WTC11 (cell line): ENCODE data around the gene MAB21L4. TPM values are rescaled to one million over a fixed set of nuclear protein-coding genes. Genes with fewer than 3 reads are reported as not detected.
A peak's percentile ranks its signal among the peaks of the same experiment; 100 is the strongest.

Experiments used
- ATAC-seq: fragments of 200-7000 bp; cut with Tn5 transposase; 2 replicates; pipeline ENCODE4 v1.10.0; 2021; ENCODE audit warnings: mild to moderate bottlenecking, moderate library complexity
- CTCF ChIA-PET: fragments of 300-600 bp; sonication (Branson Sonifier 250); formaldehyde crosslinking; loops from one replicate; lab custom pipeline; 2021; ENCODE audit warnings: antibody characterized with exemption; lab: Charles Lee
- POLR2A ChIA-PET: fragments of 350-600 bp; sonication (Branson Sonifier 250); formaldehyde crosslinking; loops from one replicate; lab custom pipeline; 2021; ENCODE audit warnings: antibody characterized with exemption; lab: Charles Lee
- DNase-seq: peaks from one replicate; pipeline ENCODE4 v3.0.0; 2021; ENCODE audit warnings: low spot score
- H3K27ac Mint-ChIP-seq: 2 replicates; pipeline ENCODE4 v1.8.0; 2021; ENCODE audit warnings: mixed read lengths
- H3K27me3 Mint-ChIP-seq: 2 replicates; pipeline ENCODE4 v1.8.0; 2021; ENCODE audit warnings: low read depth, mild to moderate bottlenecking, moderate library complexity, mixed read lengths
- H3K36me3 Mint-ChIP-seq: 2 replicates; pipeline ENCODE4 v1.8.0; 2021; ENCODE audit warnings: mixed read lengths
- H3K4me1 Mint-ChIP-seq: 2 replicates; pipeline ENCODE4 v1.8.0; 2022; ENCODE audit warnings: mixed read lengths
- H3K4me3 Mint-ChIP-seq: 2 replicates; pipeline ENCODE4 v1.8.0; 2021; ENCODE audit warnings: mild to moderate bottlenecking, moderate library complexity, mixed read lengths
- H3K9me3 Mint-ChIP-seq: 2 replicates; pipeline ENCODE4 v1.8.0; 2021; ENCODE audit warnings: mixed read lengths
- AR ChIP-seq: fragments of 250-450 bp; sonication (Bioruptor Pico); IDR thresholded peaks from 2 replicates; pipeline ENCODE4 v1.9.0; 2021; ENCODE audit warnings: mild to moderate bottlenecking
- ATF1 ChIP-seq: sonication (generic); formaldehyde crosslinking; IDR thresholded peaks from 2 replicates; pipeline ENCODE4 v1.8.1; 2023; ENCODE audit warnings: mild to moderate bottlenecking, moderate library complexity, missing genetic modification reagents
- EMX1 ChIP-seq: fragments of 250-450 bp; sonication (Bioruptor Pico); IDR thresholded peaks from 2 replicates; pipeline ENCODE4 v1.8.0; 2021; ENCODE audit warnings: mild to moderate bottlenecking
- GABPB1 ChIP-seq: sonication (generic); formaldehyde crosslinking; IDR thresholded peaks from 2 replicates; pipeline ENCODE4 v1.8.1; 2023; ENCODE audit warnings: mild to moderate bottlenecking, missing genetic modification reagents
- JAZF1 ChIP-seq: fragments of 250-450 bp; sonication (Bioruptor Pico); IDR thresholded peaks from 2 replicates; pipeline ENCODE4 v1.9.0; 2021; ENCODE audit warnings: moderate library complexity, mild to moderate bottlenecking, inconsistent platforms
- KAT7 ChIP-seq: sonication (generic); formaldehyde crosslinking; IDR thresholded peaks from 2 replicates; pipeline ENCODE4 v1.8.1; 2023; ENCODE audit warnings: missing genetic modification reagents, mild to moderate bottlenecking, borderline replicate concordance
- NR3C1 ChIP-seq: sonication (generic); formaldehyde crosslinking; conservative IDR thresholded peaks from 2 replicates; pipeline ENCODE4 v1.8.1; 2023; ENCODE audit warnings: low read depth, mild to moderate bottlenecking, missing genetic modification reagents
- PRRX2 ChIP-seq: fragments of 250-450 bp; sonication (Bioruptor Pico); IDR thresholded peaks from 2 replicates; pipeline ENCODE4 v1.8.0; 2021; ENCODE audit warnings: mild to moderate bottlenecking
- RELA ChIP-seq: sonication (generic); formaldehyde crosslinking; IDR thresholded peaks from 2 replicates; pipeline ENCODE4 v1.8.1; 2022; ENCODE audit warnings: missing genetic modification reagents, mild to moderate bottlenecking, borderline replicate concordance
- TEAD1 ChIP-seq: sonication (generic); formaldehyde crosslinking; IDR thresholded peaks from 2 replicates; pipeline ENCODE4 v1.8.0; 2022; ENCODE audit warnings: mild to moderate bottlenecking, missing genetic modification reagents
- TEAD4 ChIP-seq: sonication (generic); formaldehyde crosslinking; IDR thresholded peaks from 2 replicates; pipeline ENCODE4 v1.8.0; 2022; ENCODE audit warnings: mild to moderate bottlenecking, missing genetic modification reagents
- ZBTB21 ChIP-seq: sonication (generic); formaldehyde crosslinking; IDR thresholded peaks from 2 replicates; pipeline ENCODE4 v1.8.1; 2023; ENCODE audit warnings: mild to moderate bottlenecking, missing genetic modification reagents, borderline replicate concordance
- ZNF219 ChIP-seq: sonication (generic); formaldehyde crosslinking; IDR thresholded peaks from 2 replicates; pipeline ENCODE4 v1.8.0; 2023; ENCODE audit warnings: missing genetic modification reagents, mild to moderate bottlenecking, borderline replicate concordance
- ZNF263 ChIP-seq: sonication (generic); formaldehyde crosslinking; IDR thresholded peaks from 2 replicates; pipeline ENCODE4 v1.8.1; 2022; ENCODE audit warnings: low read depth, mild to moderate bottlenecking, moderate library complexity, missing genetic modification reagents
- ZNF423 ChIP-seq: fragments of 250-450 bp; sonication (Bioruptor Pico); IDR thresholded peaks from 2 replicates; pipeline ENCODE4 v2.1.2; 2022; ENCODE audit warnings: mild to moderate bottlenecking, moderate library complexity
- ZNF671 ChIP-seq: fragments of 250-450 bp; sonication (Bioruptor Pico); IDR thresholded peaks from 2 replicates; pipeline ENCODE4 v1.8.0; 2021; ENCODE audit warnings: mild to moderate bottlenecking
- total RNA-seq: library from RNA; stranded (reverse); gene quantifications from 3 replicates; pipeline ENCODE4 v1.2.3, GENCODE V29; 2021
- TF ChIP-seq, protein P1 (sequence below): fragments of 250-450 bp; sonication (Bioruptor Pico); IDR thresholded peaks from 2 replicates; pipeline ENCODE4 v1.9.0; 2021; ENCODE audit warnings: mild to moderate bottlenecking

MAB21L4 gene
- total RNA-seq, 1 experiment from 2014 or later, result not detected

DNA sequence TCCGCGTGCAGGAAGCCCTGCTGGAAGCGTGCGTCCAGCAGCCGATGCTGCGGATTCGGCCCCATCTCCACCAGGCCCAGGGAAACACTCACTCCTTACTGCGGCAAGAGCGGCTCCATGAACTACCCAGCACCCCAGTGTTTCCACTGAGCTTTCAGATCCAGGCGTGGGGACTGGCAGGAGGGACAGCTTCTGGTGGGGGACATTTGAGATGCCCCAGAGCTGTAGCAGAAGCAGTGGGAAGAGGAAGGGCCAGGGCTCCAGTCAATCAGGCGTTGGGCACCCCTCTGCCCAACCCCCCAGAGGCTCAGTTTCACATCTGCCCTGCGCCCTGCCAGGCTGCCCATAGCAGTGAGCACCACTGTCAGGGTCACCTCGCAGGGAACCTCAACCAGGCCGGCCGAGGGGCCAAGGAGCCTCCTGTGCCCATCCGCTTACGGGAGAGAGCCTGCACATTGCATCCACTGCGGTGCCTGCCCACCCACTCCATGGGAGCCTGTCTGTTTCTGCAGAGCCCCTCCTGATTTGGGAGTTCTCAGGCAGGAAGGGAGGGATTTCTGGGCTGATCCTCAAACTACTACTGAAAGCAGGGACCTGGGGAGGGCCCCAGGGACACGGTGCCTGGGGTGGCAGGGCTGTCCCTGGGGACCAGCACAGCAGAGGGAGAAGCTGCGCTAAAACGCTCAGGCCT, 22.7 kb downstream of the MAB21L4 start:
- H3K27ac Mint-ChIP-seq, result no peak overlapping the region
- H3K9me3 Mint-ChIP-seq, result no peaks in the 10 kb centered on the region
- H3K27me3 Mint-ChIP-seq, result no peaks in the 10 kb centered on the region
- ATAC-seq, result no peak
- H3K4me1 Mint-ChIP-seq, result no peaks in the 10 kb centered on the region
- TF ChIP-seq ZNF423 (CRISPR knock-in tag), result no peak
- no peak for TF ChIP-seq JAZF1 (CRISPR knock-in tag)
- TF ChIP-seq, all 79 proteins: peak for 0
- POLR2A ChIA-PET, result no interaction called here
- CTCF ChIA-PET, result interaction anchor here (0.6 to 1.4 kb wide), 4 partner anchors 33 to 595 kb away, joined by 3 to 8 read pairs (median 5); no protein-coding TSS in a partner anchor
- H3K36me3 Mint-ChIP-seq, result no peaks in the 10 kb centered on the region
- DNase-seq, result peak; percentile 11
- no peak overlapping the region for H3K4me3 Mint-ChIP-seq

GRCh38 chr2:240872317-240873097, 23.4 kb downstream of the MAB21L4 start:
- Mint-ChIP-seq H3K36me3 (no peaks in the 10 kb centered on the region), H3K4me1 (no peaks in the 10 kb centered on the region), H3K27me3 (no peaks in the 10 kb centered on the region), H3K9me3 (no peaks in the 10 kb centered on the region)
- DNase-seq (no peak), ATAC-seq (no peak)
- TF ChIP-seq AR (CRISPR knock-in tag) (no peak), NR3C1 (CRISPR knock-in tag) (no peak)
- TF ChIP-seq, all 79 proteins: peak for 0
- POLR2A ChIA-PET, result no interaction called here
- Mint-ChIP-seq H3K27ac (no peak overlapping the region), H3K4me3 (no peak overlapping the region)
- CTCF ChIA-PET, result interaction anchor here (0.6 kb wide), 1 partner anchor 596 kb away, joined by 3 read pairs; no protein-coding TSS in a partner anchor

GRCh38 chr2:240871071-240871958, 24.6 kb downstream of the MAB21L4 start:
- no peaks in the 10 kb centered on the region for H3K4me1 Mint-ChIP-seq
- CTCF ChIA-PET, result no interaction called here
- no peak for ATAC-seq
- no peaks in the 10 kb centered on the region for H3K27me3 Mint-ChIP-seq
- H3K36me3 Mint-ChIP-seq, result no peaks in the 10 kb centered on the region
- no peaks in the 10 kb centered on the region for H3K9me3 Mint-ChIP-seq
- no peak overlapping the region for H3K4me3 Mint-ChIP-seq
- POLR2A ChIA-PET, result interaction anchor here (0.6 kb wide), 1 partner anchor 483 kb away, joined by 3 read pairs; no protein-coding TSS in a partner anchor
- TF ChIP-seq AR (CRISPR knock-in tag) (no peak), TEAD4 (CRISPR knock-in tag) (no peak), RELA (no peak), ZNF263 (CRISPR knock-in tag) (no peak), ZNF671 (CRISPR knock-in tag) (no peak), ATF1 (CRISPR knock-in tag) (no peak), NR3C1 (CRISPR knock-in tag) (no peak), ZNF219 (no peak), KAT7 (CRISPR knock-in tag) (no peak), TEAD1 (CRISPR knock-in tag) (no peak), ZBTB21 (CRISPR knock-in tag) (no peak), GABPB1 (CRISPR knock-in tag) (no peak), PRRX2 (CRISPR knock-in tag) (no peak), EMX1 (CRISPR knock-in tag) (no peak)
- TF ChIP-seq, protein P1, sequence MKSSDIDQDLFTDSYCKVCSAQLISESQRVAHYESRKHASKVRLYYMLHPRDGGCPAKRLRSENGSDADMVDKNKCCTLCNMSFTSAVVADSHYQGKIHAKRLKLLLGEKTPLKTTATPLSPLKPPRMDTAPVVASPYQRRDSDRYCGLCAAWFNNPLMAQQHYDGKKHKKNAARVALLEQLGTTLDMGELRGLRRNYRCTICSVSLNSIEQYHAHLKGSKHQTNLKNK (CRISPR knock-in tag), result no peak
- DNase-seq, result no peak
- H3K27ac Mint-ChIP-seq, result 0 out of 2 replicates have a peak overlapping the region, but pooled peaks have one; percentile 32
